22Rv1 (cell line): ENCODE data around the gene NDUFA3.

ENCODE experiments used
- CTCF ChIP-seq: fragments of 450-650 bp; IDR thresholded peaks from 2 replicates; pipeline ENCODE4 v1.5.1; 2017; ENCODE audit warnings: mild to moderate bottlenecking
- ZFX ChIP-seq: fragments of 450-650 bp; IDR thresholded peaks from 2 replicates; pipeline ENCODE4 v1.6.1; 2017; ENCODE audit warnings: antibody characterized with exemption, borderline replicate concordance

DNA sequence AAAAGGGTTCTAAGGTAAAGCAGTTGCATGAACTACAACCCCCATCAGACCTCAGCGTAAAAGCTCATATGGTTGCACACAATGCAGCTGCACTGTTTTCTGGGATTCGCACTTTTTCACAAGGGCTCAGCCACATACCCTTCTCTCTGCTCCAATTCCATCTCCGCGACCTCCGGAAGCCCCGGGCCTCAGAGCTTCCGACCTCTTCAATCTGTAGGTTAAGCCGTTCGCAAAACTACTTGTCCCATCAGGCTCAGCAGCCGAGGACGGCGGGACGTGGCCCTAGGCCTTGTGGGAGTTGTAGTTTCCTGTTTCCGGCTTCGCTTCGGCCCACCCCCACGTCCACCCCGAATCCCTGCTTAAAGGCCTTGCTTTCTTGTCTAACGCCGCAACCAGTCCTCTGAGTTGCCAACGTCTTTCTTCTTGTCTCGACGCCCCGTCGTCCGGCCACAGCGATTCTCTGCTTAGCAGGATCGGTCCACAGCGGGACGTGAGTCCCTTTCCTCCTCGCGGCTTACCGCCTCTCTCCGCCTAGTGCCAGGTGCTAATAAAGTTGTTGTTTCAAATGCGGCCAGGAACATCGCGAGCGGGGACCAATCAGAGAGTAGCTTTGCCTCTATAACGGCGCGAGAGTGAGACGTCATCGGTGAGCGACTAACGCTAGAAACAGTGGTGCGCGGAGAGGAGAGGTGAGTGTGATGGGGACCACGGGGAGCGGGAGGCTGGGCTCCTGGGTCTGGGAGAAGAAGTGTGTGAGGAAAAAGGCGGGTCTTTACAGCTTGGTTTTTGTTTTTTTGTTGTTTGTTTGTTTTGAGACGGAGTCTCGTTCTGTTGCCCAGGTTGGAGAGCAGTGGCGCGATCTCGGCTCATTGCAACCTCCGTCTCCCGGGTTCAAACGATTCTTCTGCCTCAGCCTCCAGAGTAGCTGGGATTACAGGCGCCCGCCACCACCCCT is 12.7 kb downstream of the NDUFA3 start, which contains the start of the genes PRPF31 and TFPT:
- TF ChIP-seq CTCF (no peak), ZFX (no peak)
